Astrocyte of the spinal cord (primary cell): ENCODE measurements around the gene FCHO2.

Experiments used
- DNase-seq: peaks from one replicate; pipeline ENCODE4 v3.0.0; 2011; ENCODE audit warnings: low read depth, low spot score
- H3K4me3 ChIP-seq: 2 replicates; pipeline ENCODE4 v1.5.1; 2011; ENCODE audit warnings: low read depth, mild to moderate bottlenecking, low read length, moderate library complexity
- CTCF ChIP-seq: IDR thresholded peaks from 2 replicates; pipeline ENCODE4 v1.5.1; 2012; ENCODE audit warnings: low read depth, mild to moderate bottlenecking, low read length, inconsistent platforms
- in situ Hi-C: cut with HindIII; loops from 2 replicates; pipeline ENCODE4 v1.10.0; 2017; ENCODE audit warnings: low sequenced_read_pairs

FCHO2 gene

DNA sequence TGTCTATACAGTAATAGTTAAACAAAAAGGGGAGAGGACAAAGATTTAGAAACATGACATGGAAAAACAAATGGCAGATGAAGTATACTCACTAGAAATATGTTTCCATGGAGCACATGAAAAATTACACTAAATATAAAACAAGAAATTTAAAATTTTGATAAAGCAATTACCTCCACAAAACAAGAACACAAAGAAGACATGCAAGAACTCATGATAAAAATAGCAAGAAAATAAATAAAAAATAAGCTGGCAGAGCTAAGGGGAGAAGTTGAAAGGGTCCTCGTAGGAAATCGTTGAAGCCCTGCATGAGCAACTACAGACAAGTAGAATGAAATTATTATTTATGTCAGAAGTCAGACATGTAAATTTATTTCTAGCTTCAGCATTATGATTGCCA, 141.9 kb downstream of the FCHO2 start:
- in situ Hi-C loops = no loop called here
- TF ChIP-seq CTCF = no peak
- no peak overlapping the region for H3K4me3 ChIP-seq
- DNase-seq = no peak

DNA sequence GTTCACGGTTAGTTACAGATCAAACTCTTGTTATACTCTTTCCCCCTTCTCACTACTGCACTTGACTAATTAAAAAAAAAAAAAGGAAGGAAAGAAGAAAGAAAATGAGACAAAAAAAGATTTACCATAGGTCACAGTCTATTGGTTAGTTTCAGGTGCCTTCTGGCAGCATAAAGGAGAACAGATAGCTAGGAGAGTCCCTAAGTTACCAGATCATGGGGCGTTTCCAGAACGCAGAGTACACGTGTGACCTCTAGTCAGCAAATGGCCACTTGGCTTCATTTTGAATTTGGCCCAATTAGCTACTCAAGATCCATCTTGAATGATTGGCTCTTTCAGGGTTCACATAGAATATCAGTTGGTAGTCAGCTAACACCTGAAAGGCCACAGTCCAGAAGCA, 144.3 kb downstream of the FCHO2 start:
- TF ChIP-seq CTCF = no peak
- in situ Hi-C loops = no loop called here
- DNase-seq = no peak
- H3K4me3 ChIP-seq = no peak overlapping the region

GRCh38 chr5:73103870-73104299, 148.0 kb downstream of the FCHO2 start:
- no peak for DNase-seq
- in situ Hi-C loops = no loop called here
- H3K4me3 ChIP-seq = no peak overlapping the region
- TF ChIP-seq CTCF = no peak

- in situ Hi-C loops = no loop called here
- DNase-seq = no peak
- H3K4me3 ChIP-seq = no peak overlapping the region
- no peak for TF ChIP-seq CTCF
Observed at GRCh38 chr5:73104326-73104725, 148.5 kb downstream of the FCHO2 start.

GRCh38 chr5:73106335-73106734, 150.5 kb downstream of the FCHO2 start:
- no peak for TF ChIP-seq CTCF
- no peak overlapping the region for H3K4me3 ChIP-seq
- DNase-seq = no peak
- in situ Hi-C loops = no loop called here

DNA sequence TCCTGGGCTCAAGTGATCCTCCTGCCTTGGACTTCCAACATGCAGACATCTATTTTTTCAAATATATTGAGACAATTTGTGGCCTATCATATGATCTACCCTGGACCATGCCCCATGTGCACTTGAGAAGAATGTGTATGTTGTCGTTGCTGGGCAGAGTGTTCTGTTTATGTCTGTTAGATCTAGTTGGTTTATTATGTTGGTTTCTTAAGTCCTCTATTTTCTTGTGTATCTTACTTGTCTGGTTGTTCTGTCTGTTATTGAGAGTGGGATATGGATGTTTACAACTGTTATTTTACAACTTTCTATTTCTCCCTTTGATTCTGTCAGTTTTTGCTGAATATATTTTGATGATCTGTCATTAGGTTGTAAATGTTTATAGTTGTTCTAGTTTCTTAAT, 154.3 kb downstream of the FCHO2 start:
- H3K4me3 ChIP-seq = no peak overlapping the region
- no peak for TF ChIP-seq CTCF
- no peak for DNase-seq
- in situ Hi-C loops = no loop called here

DNA sequence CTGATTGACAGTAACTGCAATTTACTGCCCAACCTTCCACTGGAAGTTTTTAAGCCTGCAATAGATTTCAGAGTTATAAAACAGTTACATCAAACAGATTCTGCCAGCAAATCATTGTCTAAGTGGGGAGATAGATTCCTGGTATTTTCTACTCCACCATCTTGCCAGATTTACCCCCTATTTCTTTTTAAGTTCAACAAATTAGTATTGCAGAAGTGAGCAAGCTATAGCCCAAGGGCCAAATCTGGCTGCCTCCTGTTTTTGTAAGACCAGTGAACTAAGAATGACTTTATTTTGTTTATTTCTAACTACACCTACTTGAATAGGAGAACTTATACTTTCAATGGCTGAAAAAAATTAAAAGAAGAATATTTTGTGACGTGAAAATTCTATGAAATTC, 155.7 kb downstream of the FCHO2 start:
- no peak for TF ChIP-seq CTCF
- in situ Hi-C loops = no loop called here
- no peak overlapping the region for H3K4me3 ChIP-seq
- DNase-seq = no peak
